Upper lobe of left lung (tissue), 6 donors: ENCODE measurements around the gene CACNA1D. TPM values are rescaled to one million over a fixed set of nuclear protein-coding genes. Genes with fewer than 3 reads are reported as not detected.

Experiments used
- ATAC-seq, 2 donors: fragments of 200-7000 bp; cut with Tn5 transposase; one replicate each; pipeline ENCODE4 v1.9.1; 2022; ENCODE audit warnings: mild to moderate bottlenecking in 2 of 2, moderate library complexity in 2 of 2; ENCODE audit not compliant: low FRiP score in 2 of 2
- DNase-seq, 2 donors: peaks; one replicate each; pipeline ENCODE4 v3.0.0-alpha.2; 2019 to 2020
- H3K27ac ChIP-seq, 4 donors: fragments of 200-600 bp; sonication (generic); one replicate each; pipeline ENCODE4 v1.5.1; 2016 to 2019
- H3K27me3 ChIP-seq, 4 donors: fragments of 200-600 bp; sonication (generic); one replicate each; pipeline ENCODE4 v1.5.1; 2017 to 2019
- H3K36me3 ChIP-seq, 4 donors: fragments of 200-600 bp; sonication (generic); one replicate each; pipeline ENCODE4 v1.5.1; 2016 to 2019
- H3K4me1 ChIP-seq, 4 donors: fragments of 200-600 bp; sonication (generic); one replicate each; pipeline ENCODE4 v1.5.1; 2018 to 2019
- H3K4me3 ChIP-seq, 4 donors: fragments of 200-600 bp; sonication (generic); one replicate each; pipeline ENCODE4 v1.5.1; 2017 to 2019; ENCODE audit warnings: mild to moderate bottlenecking in 2 of 4, moderate library complexity in 1 of 4
- H3K9me3 ChIP-seq, 4 donors: fragments of 200-600 bp; sonication (generic); one replicate each; pipeline ENCODE4 v1.5.1; 2018 to 2019
- EP300 ChIP-seq, 4 donors: sonication (generic); formaldehyde crosslinking; IDR thresholded peaks; one replicate each; pipeline ENCODE4 v1.5.1; 2017; ENCODE audit warnings: antibody characterized with exemption in 4 of 4, control low read depth in 2 of 4
- POLR2A ChIP-seq, 4 donors: fragments of 450-650 bp; IDR thresholded peaks; one replicate each; pipeline ENCODE4 v1.5.1; 2016 to 2017; ENCODE audit warnings: antibody characterized with exemption in 4 of 4, mild to moderate bottlenecking in 2 of 4
- POLR2AphosphoS5 ChIP-seq, 2 donors: sonication (generic); formaldehyde crosslinking; IDR thresholded peaks; one replicate each; pipeline ENCODE4 v1.5.1; 2017; ENCODE audit warnings: antibody characterized with exemption in 2 of 2
- WGBS, 2 donors: methylation state at CpG; one replicate each; pipeline ENCODE4 v1.1.5; 2017 to 2018; 5-methylcytosine and 5-hydroxymethylcytosine counted together
- total RNA-seq, 6 donors: library from RNA; depleted of rRNA in 4 of 6; stranded (reverse); fragments of >200 nt in 4 of 6; gene quantifications; one replicate each; pipeline versions ENCODE4 v1.1.0 to v1.2.1, GENCODE V29; 2016 to 2021
- TF ChIP-seq, protein P1 (sequence below), 6 experiments: fragments of 450-650 bp in 4 of 6; fragments of 200-600 bp in 2 of 6; sonication (generic) in 2 of 6; IDR thresholded peaks; one replicate each; pipeline ENCODE4 v1.5.1; 2016 to 2019; ENCODE audit warnings: antibody characterized with exemption in 6 of 6
- donor health status: DM: no; HTN: no; CAD: no; lungs with moderate emphysema.
- donor health status: DM: no; HTN: yes; CAD: no; lungs with severe emphysema.

Gene CACNA1D
- total RNA-seq, 6 donors from 2014 or later, result 17.2 to 221 (median 30.2) TPM

DNA sequence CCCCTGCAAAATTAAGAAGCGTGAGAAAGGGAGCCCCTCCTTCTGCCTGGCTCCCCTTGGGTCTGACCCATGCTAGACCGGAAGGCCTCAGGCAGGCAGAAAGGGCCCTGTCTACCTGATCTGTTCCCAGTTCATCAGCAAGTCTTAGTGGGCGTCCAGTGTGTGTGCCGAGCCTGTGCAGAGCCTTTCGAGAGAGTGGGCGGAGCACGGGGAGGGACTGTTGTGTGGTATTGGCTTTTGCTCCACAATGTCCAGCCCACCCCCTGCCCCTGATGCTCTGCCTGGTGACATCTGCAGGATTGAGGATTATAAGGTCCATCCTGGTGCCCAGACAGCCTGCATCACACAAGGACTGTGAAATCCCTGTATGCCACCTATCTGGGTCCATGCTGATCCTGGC lies 268.9 kb downstream of the CACNA1D start:
- TF ChIP-seq, protein P1, sequence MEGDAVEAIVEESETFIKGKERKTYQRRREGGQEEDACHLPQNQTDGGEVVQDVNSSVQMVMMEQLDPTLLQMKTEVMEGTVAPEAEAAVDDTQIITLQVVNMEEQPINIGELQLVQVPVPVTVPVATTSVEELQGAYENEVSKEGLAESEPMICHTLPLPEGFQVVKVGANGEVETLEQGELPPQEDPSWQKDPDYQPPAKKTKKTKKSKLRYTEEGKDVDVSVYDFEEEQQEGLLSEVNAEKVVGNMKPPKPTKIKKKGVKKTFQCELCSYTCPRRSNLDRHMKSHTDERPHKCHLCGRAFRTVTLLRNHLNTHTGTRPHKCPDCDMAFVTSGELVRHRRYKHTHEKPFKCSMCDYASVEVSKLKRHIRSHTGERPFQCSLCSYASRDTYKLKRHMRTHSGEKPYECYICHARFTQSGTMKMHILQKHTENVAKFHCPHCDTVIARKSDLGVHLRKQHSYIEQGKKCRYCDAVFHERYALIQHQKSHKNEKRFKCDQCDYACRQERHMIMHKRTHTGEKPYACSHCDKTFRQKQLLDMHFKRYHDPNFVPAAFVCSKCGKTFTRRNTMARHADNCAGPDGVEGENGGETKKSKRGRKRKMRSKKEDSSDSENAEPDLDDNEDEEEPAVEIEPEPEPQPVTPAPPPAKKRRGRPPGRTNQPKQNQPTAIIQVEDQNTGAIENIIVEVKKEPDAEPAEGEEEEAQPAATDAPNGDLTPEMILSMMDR (IDR thresholded peaks at IDR 0.05), result no peak
- TF ChIP-seq POLR2AphosphoS5 (IDR thresholded peaks at IDR 0.05), result no peak
- no peak for TF ChIP-seq POLR2A (IDR thresholded peaks at IDR 0.05)
- TF ChIP-seq EP300 (IDR thresholded peaks at IDR 0.05), result no peak
- Histone ChIP-seq H3K36me3 (no peaks in the 10 kb centered on the region), H3K27ac (no peak overlapping the region), H3K4me3 (no peak overlapping the region), H3K4me1 (peaks cover 0 to 3% (median 0%) of the 10 kb centered on the region in 4 donors), H3K9me3 (no peaks in the 10 kb centered on the region), H3K27me3 (no peaks in the 10 kb centered on the region)
- DNase-seq (no peak), ATAC-seq (no peak)
- 93 to 95% methylated on average over 4 to 7 of the region's 7 CpGs for WGBS, 2 donors

DNA sequence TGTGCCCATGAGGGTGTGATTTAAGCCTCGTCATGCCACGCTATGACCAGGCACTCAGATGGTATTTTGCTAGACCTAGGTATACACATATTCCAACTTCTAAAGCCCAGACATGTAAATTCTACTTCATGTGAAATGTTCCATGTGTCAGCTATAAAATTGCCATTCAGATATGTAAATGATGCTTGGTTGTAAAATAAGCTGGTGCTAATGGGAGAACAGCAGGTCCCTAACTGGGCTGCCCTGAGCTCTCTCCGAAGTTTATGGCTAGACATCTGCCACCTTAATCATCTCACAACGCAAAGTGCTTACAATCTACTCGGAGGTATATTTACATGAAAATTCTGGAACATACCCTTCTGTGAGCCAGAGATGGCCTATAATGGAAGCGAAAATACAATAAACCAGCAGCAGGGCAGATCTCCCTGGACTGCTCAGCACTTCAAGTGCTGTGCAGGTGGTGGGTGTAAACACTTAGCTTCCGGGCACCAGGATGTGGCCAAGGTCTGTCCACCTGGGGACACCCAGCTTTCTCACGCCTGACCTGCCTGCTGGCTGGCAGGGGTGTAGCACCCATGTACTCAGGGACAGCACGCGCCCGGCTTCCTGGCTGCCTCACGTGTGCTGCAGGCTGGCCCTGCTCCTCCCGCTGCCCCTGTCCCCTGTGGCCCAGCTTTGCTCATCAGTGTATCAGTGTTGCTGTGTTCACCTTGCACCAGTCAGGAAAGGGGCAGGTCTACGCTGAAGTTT lies 269.8 kb downstream of the CACNA1D start:
- Histone ChIP-seq H3K27me3 (no peaks in the 10 kb centered on the region), H3K9me3 (no peaks in the 10 kb centered on the region), H3K27ac (peak overlapping the region in 1 of 4 donors; percentile 26), H3K4me1 (peaks cover 0 to 3% (median 0%) of the 10 kb centered on the region in 4 donors), H3K4me3 (no peak overlapping the region), H3K36me3 (no peaks in the 10 kb centered on the region)
- DNase-seq (peak in 1 of 2 donors; percentile 85), ATAC-seq (peak in 1 of 2 donors; percentile 74)
- TF ChIP-seq POLR2A (IDR thresholded peaks at IDR 0.05), result no peak
- TF ChIP-seq, protein P1 (IDR thresholded peaks at IDR 0.05), result peak in 4 of 6 experiments; percentile 15 to 56 (median 27)
- TF ChIP-seq POLR2AphosphoS5 (IDR thresholded peaks at IDR 0.05), result no peak
- 68 to 80% methylated on average over 8 to 14 of the region's 14 CpGs for WGBS, 2 donors

DNA sequence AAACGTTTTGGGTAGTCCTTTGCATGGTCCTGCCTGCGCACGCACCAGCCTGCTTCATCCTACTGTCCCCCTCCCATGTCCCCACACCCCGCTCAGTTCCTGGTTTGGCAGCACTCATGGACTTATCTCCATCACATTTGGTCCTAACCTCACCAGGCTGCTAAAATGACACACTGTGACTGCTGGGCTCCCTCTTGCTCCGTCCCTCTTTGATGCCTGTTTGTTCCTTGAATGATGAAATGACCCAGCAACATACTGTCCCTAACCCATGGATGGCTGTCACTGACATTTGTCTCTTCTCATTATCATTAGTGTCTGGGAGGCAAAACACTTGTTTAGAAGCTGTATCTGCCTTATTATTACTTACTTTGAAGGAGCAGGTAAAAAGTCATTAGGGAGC lies 271.3 kb downstream of the CACNA1D start:
- H3K9me3 ChIP-seq, result no peaks in the 10 kb centered on the region
- no peak for TF ChIP-seq POLR2AphosphoS5 (IDR thresholded peaks at IDR 0.05)
- no peak for TF ChIP-seq POLR2A (IDR thresholded peaks at IDR 0.05)
- TF ChIP-seq, protein P1 (IDR thresholded peaks at IDR 0.05), result no peak
- no peak for TF ChIP-seq EP300 (IDR thresholded peaks at IDR 0.05)
- H3K36me3 ChIP-seq, result no peaks in the 10 kb centered on the region
- peaks cover 0 to 3% (median 0%) of the 10 kb centered on the region in 4 donors for H3K4me1 ChIP-seq
- no peak overlapping the region for H3K4me3 ChIP-seq
- DNase-seq (no peak), ATAC-seq (no peak)
- H3K27me3 ChIP-seq, result no peaks in the 10 kb centered on the region
- WGBS, 2 donors, result 82 to 83% methylated on average over 5 of the region's 5 CpGs
- H3K27ac ChIP-seq, result no peak overlapping the region

DNA sequence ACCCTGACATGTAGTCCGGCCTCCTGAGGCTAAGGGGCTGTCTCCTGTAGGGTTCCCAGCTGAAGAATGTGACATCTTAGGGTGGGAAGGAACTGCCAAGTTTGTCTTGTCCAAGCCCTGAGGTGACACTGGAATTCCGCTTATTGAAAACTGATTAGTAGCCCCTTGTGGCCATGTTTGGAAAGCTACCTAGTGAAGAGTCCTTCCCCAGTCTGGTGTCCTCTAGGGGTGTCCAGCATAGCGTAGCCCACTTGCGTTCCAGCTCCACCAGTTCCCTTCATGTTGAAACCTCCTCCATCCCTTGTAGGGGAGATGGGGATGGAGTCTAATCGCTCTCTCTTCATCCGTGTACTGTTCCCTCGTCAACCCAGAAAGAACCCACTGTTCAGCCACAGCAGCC lies 272.3 kb downstream of the CACNA1D start:
- Histone ChIP-seq H3K36me3 (no peaks in the 10 kb centered on the region), H3K27ac (no peak overlapping the region), H3K4me3 (no peak overlapping the region), H3K4me1 (peaks cover 0 to 3% (median 0%) of the 10 kb centered on the region in 4 donors), H3K9me3 (no peaks in the 10 kb centered on the region), H3K27me3 (no peaks in the 10 kb centered on the region)
- ATAC-seq (no peak), DNase-seq (no peak)
- no peak for TF ChIP-seq POLR2A (IDR thresholded peaks at IDR 0.05)
- TF ChIP-seq EP300 (IDR thresholded peaks at IDR 0.05), result no peak
- TF ChIP-seq POLR2AphosphoS5 (IDR thresholded peaks at IDR 0.05), result no peak
- TF ChIP-seq, protein P1 (IDR thresholded peaks at IDR 0.05), result no peak
- 92 to 93% methylated on average over 7 of the region's 7 CpGs for WGBS, 2 donors
